ENCODE measurements around the gene RAB5B. TPM values are rescaled to one million over a fixed set of nuclear protein-coding genes. Genes with fewer than 3 reads are reported as not detected.

The RAB5B gene
- total RNA-seq, 1 experiment from 2014 or later = 48.4 TPM

DNA sequence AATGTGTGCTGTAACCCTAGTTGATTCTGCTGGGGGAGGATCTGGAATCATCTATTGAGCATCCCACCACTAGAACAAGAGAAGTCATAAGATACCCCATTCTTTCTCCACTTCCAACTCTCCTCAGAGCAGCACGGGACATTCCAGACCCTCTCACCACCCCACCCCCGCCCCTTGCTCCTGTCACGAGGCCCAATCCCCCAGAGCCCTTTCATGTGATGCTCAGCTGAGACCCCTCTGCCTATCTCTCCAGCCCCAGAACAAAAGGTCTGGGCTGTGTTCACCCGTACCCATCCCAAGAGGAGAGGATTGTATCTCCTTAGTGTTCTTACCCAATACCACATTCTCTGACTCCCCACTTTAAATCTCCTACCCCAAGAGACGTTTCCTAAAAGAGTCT lies 8.6 kb upstream of the RAB5B start:
- no peak overlapping the region for H2AFZ ChIP-seq (ENCODE audit: low read length)
- H3K36me3 Mint-ChIP-seq (ENCODE audit: insufficient read depth in 1 of 3, low read depth in 3 of 3) = peaks cover 6 to 27% (median 23%) of the 10 kb centered on the region in 3 experiments; a peak in 6 of 7 replicates

More for the DNA sequence above, 8.6 kb upstream of the RAB5B start:
- Histone ChIP-seq H3K4me2 (ENCODE audit: insufficient read depth, insufficient read length, low read length) (peak overlapping the region; percentile 93), H3K4ac (ENCODE audit: low read depth, low read length) (no peak overlapping the region), H2BK5ac (ENCODE audit: insufficient read length, low read length) (no peak overlapping the region), H3K27me3 (ENCODE audit: insufficient read depth, low read length) (no peaks in the 10 kb centered on the region), H2BK12ac (ENCODE audit: insufficient read length, low read depth, low read length) (no peak overlapping the region), H4K20me1 (ENCODE audit: control insufficient read depth, insufficient read depth, insufficient read length) (no peaks in the 10 kb centered on the region), H3K23me2 (ENCODE audit: insufficient read length, low read depth, low read length, poor library complexity, severe bottlenecking) (peaks cover 15% of the 10 kb centered on the region), H3T11ph (ENCODE audit: low read length) (no peak overlapping the region), H2BK15ac (ENCODE audit: low read depth, low read length) (no peak overlapping the region), H3K79me1 (ENCODE audit: insufficient read depth, low read depth, low read length, poor library complexity, severe bottlenecking) (no peaks in the 10 kb centered on the region), H4K91ac (ENCODE audit: insufficient read length, low read depth, low read length) (no peak overlapping the region), H3K9me3 (ENCODE audit: control insufficient read depth, low read depth, low read length) (no peaks in the 10 kb centered on the region), H3K18ac (ENCODE audit: insufficient read length, low read depth, low read length) (no peak overlapping the region), H3K9ac (ENCODE audit: extremely low read depth, insufficient read length, low read length) (peak overlapping the region; percentile 18), H3K23ac (ENCODE audit: insufficient read length, low read depth, low read length) (no peak overlapping the region), H2BK120ac (ENCODE audit: low read depth, low read length, poor library complexity, severe bottlenecking) (no peak overlapping the region), H3K27ac (ENCODE audit: insufficient read length, low read depth, low read length) (no peak overlapping the region), H2AK5ac (ENCODE audit: insufficient read length, low read length) (no peak overlapping the region), H3K4me1 (ENCODE audit: insufficient read depth, low read length) (peaks cover 3% of the 10 kb centered on the region; the same call in 1 of the 2 replicates), H3K14ac (ENCODE audit: insufficient read depth, low read length) (no peak overlapping the region), H4K5ac (ENCODE audit: insufficient read length, low read depth, low read length) (no peak overlapping the region), H3K79me2 (ENCODE audit: insufficient read depth, low read length) (no peaks in the 10 kb centered on the region; the same call in 1 of the 2 replicates), H3K56ac (ENCODE audit: insufficient read length, low read depth, low read length) (no peak overlapping the region), H2BK20ac (ENCODE audit: low read depth, low read length, poor library complexity, severe bottlenecking) (no peak overlapping the region), H4K8ac (replicated peaks; ENCODE audit: insufficient read length, low read depth, low read length) (no peak overlapping the region)
- peak overlapping the region; percentile 96 to 99 for H3K4me3 Mint-ChIP-seq
- DNase-seq = peak; percentile 47
- no peaks in the 10 kb centered on the region for H3K27me3 Mint-ChIP-seq (ENCODE audit: low read depth)
- H3K9me3 Mint-ChIP-seq = no peaks in the 10 kb centered on the region
- no CpG with 5 or more reads among the region's 5 CpGs for WGBS (ENCODE audit: extremely low coverage, insufficient read length, low lambda C conversion rate)
- TF ChIP-seq, protein P1, sequence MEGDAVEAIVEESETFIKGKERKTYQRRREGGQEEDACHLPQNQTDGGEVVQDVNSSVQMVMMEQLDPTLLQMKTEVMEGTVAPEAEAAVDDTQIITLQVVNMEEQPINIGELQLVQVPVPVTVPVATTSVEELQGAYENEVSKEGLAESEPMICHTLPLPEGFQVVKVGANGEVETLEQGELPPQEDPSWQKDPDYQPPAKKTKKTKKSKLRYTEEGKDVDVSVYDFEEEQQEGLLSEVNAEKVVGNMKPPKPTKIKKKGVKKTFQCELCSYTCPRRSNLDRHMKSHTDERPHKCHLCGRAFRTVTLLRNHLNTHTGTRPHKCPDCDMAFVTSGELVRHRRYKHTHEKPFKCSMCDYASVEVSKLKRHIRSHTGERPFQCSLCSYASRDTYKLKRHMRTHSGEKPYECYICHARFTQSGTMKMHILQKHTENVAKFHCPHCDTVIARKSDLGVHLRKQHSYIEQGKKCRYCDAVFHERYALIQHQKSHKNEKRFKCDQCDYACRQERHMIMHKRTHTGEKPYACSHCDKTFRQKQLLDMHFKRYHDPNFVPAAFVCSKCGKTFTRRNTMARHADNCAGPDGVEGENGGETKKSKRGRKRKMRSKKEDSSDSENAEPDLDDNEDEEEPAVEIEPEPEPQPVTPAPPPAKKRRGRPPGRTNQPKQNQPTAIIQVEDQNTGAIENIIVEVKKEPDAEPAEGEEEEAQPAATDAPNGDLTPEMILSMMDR (conservative IDR thresholded peaks at IDR 0.05) = no peak
- peak overlapping the region; percentile 21 to 98 (median 60); a peak in 6 of 7 replicates for H3K27ac Mint-ChIP-seq
- H3K4me1 Mint-ChIP-seq = peaks cover 22 to 28% of the 10 kb centered on the region in 2 experiments
